AG09309 (cell line): Measurements from ENCODE around the gene BCL2A1.

ENCODE experiments used
- DNase-seq: peaks from one replicate; pipeline ENCODE4 v3.0.0-alpha.2; 2010; ENCODE audit warnings: low read depth
- H3K4me3 ChIP-seq: 2 replicates; pipeline ENCODE4 v1.5.1; 2011; ENCODE audit warnings: mild to moderate bottlenecking, low read depth, low read length, moderate library complexity; ENCODE audit not compliant: control insufficient read depth
- CTCF ChIP-seq: IDR thresholded peaks from 2 replicates; pipeline ENCODE4 v1.5.1; 2011; ENCODE audit warnings: mild to moderate bottlenecking, low read depth, low read length, inconsistent platforms; ENCODE audit not compliant: insufficient read depth, control insufficient read depth; ENCODE audit errors: missing control alignments

The BCL2A1 gene

GRCh38 chr15:79960502-79961212, 10.3 kb downstream of the BCL2A1 start:
- no peak overlapping the region for H3K4me3 ChIP-seq
- no peak for DNase-seq
- no peak for TF ChIP-seq CTCF

GRCh38 chr15:79957741-79958140, 13.3 kb downstream of the BCL2A1 start:
- DNase-seq = no peak
- no peak for TF ChIP-seq CTCF
- H3K4me3 ChIP-seq = no peak overlapping the region

GRCh38 chr15:79956354-79956939, 14.5 kb downstream of the BCL2A1 start:
- H3K4me3 ChIP-seq = no peak overlapping the region
- no peak for DNase-seq
- TF ChIP-seq CTCF = no peak

GRCh38 chr15:79954661-79955060, 16.3 kb downstream of the BCL2A1 start:
- H3K4me3 ChIP-seq = no peak overlapping the region
- TF ChIP-seq CTCF = no peak
- DNase-seq = no peak

- DNase-seq = no peak
- no peak for TF ChIP-seq CTCF
Observed at GRCh38 chr15:79953951-79954444, 17.0 kb downstream of the BCL2A1 start.

GRCh38 chr15:79952329-79952728, 18.7 kb downstream of the BCL2A1 start:
- no peak overlapping the region for H3K4me3 ChIP-seq
- DNase-seq = no peak
- TF ChIP-seq CTCF = no peak

More at GRCh38 chr15:79953951-79954444, 17.0 kb downstream of the BCL2A1 start:
- no peak overlapping the region for H3K4me3 ChIP-seq
